Measurements from ENCODE around the gene ALK.

The ALK gene

DNA sequence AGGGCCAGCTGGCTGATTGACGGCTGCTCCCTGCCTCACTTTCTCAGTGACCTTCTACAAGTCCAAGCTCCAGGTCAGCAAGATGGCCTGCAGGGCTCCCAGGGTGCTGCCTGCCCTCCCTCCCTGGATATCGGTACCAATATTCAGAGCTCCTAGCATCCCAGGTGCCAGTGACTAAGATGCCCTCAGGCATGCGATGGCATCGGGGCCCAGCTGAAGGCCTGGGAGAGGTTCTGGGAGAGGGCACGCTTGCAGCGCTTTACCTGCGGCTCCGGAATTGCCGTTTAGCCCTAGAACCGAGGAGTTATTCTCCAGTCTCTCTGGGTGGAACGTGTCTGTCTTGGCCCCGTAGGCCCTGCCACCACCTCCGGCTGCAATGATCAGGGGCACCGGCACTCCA lies 689.3 kb downstream of the ALK start:
- no peak for DNase-seq

DNA sequence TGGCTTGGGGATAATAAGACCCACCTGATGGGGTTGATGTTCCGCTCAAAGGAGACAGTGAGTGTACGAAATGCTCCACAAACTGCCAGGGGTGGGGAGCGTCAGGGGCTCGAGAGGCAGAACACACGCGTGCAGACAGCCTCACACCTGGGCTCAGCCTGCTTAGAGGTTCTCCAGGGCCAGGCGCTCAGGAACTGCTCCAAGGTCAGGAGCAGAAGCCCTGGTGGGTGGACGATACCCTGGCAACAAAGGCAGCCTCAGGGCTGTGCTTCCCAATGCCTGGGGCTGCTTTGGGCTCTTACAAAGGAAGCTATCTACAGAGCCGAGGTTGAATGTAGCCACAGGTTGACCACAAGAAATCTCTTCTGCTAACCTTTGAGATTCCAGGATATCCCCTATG lies 691.7 kb downstream of the ALK start:
- DNase-seq, result no peak

DNA sequence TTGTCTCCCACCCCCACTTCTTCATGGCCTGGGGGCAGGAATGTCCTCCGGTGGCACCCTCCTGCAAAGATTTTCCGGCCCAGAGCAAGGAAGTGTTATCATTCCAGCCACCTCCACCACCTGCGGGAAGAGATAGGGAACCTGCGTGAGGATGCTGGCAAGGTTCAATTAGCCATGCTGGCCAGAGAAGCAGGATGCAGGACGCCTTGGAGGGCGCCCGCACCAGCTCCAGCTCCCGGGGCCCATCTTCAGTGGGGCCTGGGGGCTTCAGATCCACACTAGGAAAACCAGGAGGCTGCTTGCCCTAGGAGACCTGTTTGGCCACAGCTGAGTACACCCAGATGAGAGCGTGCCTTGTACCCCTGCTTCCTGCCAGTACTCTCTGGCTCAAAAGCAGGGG lies 692.4 kb downstream of the ALK start:
- DNase-seq, result no peak

DNA sequence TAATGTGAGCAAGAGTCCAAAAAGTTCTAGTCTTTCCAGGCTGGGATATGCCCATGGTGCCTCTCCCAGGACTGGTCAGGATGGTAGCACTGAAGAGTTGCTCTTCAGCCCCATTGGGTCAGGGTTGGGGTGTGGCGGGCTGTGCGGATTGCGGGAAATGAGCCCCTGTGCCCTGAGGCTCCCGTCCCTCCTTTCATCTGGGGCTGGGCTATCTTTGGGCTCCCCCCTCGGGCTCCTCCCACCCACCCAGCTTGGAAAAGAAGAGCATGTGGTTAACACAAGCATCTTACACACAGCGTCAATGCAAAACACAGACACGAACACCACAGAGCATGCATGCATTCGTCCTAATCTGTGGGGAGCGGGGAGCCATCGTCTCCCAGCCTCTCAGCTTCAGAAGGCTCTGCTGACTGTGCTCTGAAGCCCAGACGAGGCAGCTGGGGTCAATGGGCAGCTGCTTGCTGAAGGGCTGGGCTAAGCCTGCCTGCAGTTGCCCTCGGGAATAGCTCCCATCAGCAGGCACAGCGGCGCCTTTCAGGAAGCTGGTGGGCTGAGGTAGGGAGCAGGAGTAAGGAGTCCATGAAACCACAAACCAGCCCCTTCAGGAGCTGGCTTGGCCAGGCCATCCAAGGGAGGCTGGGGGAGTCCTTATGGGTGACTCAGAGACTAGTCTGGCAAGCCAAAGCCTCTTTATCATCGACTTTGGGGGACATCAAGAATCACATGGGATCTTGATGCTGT lies 693.3 kb downstream of the ALK start:
- peak; percentile 26 for DNase-seq

- no peak for DNase-seq
Observed at GRCh38 chr2:29226808-29227207, 694.6 kb downstream of the ALK start.

GRCh38 chr2:29226375-29226774 lies 695.0 kb downstream of the ALK start:
- DNase-seq, result no peak

GRCh38 chr2:29225814-29226213 lies 695.6 kb downstream of the ALK start:
- DNase-seq, result no peak

GRCh38 chr2:29224693-29225551 lies 696.5 kb downstream of the ALK start:
- no peak for DNase-seq

DNA sequence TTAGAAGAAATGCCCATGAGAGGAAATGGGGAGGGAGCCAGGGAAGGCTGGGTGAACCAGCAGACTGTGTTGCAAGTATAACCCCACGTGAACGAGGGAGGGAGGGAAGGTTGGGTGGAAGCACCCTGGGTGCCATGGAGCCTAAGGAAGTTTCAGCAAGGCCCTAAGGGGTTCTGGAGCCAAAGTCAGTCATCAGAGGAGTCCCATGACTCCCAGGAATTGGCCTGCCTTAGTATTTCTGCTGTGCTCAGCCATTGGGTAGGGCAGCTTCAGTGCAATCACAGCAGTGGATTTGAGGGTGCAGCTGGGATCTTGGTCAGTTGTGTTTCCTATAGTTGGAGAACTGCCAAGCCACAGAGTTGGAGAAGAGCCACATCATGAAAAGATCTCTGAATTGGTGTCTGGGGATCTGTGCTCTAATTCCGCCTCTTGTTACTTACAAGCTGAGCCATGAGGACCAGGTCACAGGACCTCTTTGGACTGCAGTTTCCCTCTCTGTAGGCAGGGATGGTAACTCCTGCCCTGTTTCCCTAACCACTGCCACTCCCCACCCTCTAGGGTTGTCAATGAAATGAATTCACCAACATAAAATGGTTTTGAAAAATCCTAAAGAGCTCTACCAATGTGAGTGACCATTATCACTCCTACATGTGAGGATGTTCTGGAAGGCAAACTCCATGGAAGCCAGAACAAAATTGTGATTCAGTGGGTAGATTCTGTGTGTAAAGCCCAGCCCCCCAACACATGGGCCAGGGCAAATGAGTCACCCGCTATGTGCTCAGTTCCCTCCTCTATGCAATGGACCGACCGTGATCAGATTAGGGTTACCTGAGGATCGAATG lies 697.3 kb downstream of the ALK start:
- DNase-seq, result no peak

GRCh38 chr2:29223257-29223656 lies 698.1 kb downstream of the ALK start:
- DNase-seq, result no peak

DNA sequence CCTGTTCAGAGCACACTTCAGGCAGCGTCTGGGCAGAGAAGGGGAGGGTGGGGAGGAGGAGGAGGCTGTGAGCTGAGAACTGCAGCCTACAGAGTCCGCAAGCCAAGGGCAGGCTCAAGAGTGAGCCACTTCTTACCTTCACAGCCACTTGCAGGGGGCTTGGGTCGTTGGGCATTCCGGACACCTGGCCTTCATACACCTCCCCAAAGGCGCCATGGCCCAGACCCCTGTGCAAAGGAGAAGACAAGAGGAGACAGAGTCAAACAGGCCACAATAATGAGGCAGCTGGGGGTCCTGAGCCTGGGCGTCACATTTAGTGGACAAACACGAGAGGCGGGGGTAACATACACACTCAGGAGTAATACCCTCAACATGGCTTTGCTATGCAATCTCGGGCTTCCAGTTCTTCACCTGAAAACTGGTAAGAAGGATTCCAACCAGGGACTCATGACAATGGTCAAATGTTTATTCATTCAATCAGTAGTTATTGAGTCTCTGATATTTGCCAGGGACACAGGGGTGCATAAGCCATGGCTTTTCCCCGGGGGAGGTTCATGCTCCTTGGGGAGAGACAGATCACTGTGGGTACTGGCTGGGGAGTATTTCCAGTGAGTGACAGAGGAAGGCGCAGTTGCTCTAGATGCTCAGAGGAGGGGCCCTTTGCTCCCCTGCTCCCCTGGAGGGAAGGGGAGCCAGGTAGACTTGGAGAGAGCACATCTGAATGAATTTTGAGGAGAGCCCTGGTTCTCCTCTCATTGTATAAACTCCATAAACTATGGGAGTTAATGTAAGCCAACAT lies 698.8 kb downstream of the ALK start:
- no peak for DNase-seq

GRCh38 chr2:29220506-29221270 lies 700.7 kb downstream of the ALK start:
- no peak for DNase-seq

- no peak for DNase-seq
Observed at GRCh38 chr2:29219374-29219773, 702.0 kb downstream of the ALK start.

DNA sequence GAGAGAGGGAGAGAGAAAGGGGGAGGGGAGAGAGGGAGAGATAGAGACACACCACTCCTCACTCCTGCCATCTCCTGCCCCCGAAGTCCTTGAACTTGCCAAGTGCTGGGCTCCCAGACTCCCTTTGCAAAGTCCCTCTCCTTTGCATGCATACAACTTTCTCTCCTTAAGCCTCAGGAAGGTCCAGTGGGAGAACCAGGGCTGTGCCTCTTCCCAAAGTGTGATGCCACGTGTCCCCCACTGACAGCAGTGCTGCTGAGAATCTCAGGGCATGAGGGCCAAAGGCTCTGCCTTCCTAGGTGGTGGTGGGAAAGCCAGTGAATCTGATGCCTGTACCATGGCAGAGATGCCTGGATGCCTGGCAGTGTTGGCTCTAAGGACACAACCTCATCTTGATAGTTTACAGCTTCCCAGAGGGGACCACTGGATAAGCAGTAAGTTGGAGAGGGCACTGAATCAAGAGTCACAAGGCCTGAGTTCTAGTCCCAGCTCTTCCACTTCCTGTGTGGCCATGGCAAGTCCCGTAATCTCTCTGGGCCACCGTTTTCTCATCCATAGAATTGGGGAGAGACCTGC lies 702.7 kb downstream of the ALK start:
- no peak for DNase-seq

DNA sequence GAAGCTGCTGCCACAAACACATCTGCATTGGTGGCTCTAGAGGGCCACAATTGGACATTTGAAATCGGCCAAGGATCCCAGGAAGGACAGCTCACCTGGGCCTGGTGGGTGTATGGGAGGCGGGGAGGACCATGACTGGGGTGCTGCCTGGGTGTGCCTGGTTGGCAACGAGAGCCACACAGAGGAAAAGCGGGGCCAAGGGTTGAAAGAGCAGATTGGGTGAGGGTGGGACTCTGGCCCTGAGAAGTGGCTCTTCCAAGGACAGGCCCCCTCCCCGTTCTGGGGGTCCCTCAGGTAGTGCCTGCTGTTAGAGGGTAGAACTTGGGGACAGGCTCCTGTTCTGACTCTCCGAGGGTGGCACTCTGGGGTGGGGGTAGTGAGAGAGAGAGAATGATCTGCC lies 703.3 kb downstream of the ALK start:
- DNase-seq, result no peak

DNA sequence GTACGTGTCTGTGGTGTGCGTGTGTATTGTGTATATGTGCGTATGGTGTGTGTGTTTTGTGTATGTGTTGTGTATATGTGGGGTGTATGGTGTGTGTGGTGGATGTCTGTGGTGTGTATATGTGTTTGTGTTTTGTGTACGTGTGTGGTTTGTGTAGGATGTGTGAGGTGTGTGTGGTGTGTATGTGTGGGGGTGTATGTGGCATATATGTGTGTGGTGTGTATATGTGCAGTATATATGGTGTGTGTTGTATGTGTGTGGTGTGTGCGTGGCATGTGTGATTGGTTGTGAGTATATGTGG lies 704.8 kb downstream of the ALK start:
- no peak for DNase-seq

DNA sequence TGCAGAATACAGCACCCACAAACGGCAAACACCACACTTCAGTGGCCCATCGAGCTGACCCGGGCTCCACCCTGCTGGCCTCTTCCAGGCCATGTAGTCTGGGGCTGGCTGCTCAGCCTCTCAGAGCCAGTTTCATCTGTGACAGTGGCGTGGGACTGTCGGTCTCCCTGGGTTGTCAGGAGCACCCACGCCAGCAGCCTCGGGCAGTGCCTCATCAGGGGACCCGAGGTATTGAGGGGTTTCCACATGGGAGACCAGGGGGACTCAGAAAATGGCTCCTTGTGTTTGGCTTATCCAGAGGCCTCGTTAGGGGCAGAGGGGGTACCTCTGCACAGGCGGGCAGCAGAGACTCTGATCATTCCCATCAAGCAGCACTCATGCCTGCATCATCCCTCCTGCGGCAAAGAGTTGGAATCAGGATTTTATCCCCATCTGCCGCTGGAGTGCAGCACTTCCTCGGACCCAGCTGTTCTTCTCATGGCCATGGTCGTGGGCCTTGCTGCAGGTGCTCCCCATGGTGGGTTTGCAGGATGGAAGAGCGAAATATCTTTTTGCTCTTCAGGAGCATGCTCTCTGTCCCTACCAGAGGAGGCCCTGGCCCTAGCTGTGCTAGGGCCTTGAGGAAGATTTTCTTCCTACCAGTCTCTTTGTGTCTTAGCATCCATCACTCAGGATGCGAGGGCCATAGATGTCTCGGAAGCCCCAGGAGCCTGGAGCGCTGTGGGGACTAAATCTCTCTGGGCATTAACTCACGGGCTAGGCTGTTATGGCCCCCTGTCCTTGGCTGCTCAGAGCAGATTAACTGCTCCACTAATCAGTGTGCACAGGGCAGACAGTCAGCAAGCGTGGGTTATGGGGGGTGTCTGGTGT lies 705.4 kb downstream of the ALK start:
- no peak for DNase-seq

DNA sequence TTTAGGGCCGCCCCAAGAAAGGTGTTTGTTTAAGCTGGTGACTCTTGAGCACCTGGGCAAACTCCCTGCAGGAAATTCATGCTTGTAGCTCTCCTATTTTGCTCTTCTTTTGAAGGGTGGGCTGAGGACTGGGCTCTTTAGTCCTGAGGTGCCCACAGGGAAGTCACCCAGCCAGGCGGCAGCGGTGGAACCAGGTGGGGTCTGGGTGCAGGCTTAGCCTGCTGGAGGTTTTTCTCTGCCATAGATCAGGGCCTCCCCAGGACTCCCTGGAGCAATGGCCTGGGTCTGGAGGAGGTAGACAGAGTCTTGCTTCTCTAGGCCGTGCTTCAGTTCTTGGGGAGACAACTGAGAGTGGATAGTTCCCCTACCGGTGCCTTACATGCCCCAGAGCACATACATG lies 706.3 kb downstream of the ALK start:
- DNase-seq, result no peak

DNA sequence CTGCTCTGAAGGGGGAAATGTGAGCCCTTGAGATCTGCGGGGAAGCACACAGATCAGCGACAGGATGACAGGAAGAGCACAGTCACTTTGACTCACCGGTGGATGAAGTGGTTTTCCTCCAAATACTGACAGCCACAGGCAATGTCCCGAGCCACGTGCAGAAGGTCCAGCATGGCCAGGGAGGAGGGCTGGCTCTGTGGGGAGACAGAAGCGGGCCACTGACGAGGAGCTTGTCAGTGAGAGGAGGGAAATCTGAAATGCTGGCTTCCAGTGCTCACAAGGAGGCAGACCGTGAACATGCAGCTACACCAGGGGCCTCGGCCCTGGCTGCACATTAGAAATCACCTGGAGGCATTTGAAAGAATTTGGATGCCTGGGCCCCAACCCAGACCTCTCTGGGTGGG lies 707.5 kb downstream of the ALK start:
- no peak for DNase-seq

DNA sequence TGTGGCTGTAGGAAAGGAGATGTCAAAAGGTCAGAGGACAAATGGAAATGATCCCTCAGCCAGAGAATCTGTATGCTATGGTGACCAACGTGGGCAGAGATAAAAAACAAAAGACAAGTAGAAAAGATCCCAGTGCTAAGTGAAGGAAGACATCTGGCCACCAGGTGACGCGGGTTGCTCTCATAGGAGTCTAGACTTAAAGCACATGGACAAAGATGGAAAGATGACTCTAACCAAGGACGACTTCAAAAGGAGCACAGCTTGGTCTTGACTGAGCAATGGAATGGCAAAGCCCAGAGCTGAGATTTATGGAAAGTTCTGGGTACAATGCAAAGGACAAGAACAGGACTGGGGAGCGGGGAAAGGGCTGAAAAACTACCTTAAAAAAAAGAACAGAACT lies 709.4 kb downstream of the ALK start:
- no peak for DNase-seq

- no peak for DNase-seq
Observed at GRCh38 chr2:29209551-29209950, 711.8 kb downstream of the ALK start.

All from NCI-H146 (cell line).